Testis (tissue), 2 donors: Measurements from ENCODE around the gene LRRC27.

Experiments used
- CTCF ChIP-seq, 3 experiments: fragments of 450-650 bp in 2 of 3; fragments of 200-600 bp in 1 of 3; sonication (generic) in 1 of 3; IDR thresholded peaks; one replicate each; pipeline ENCODE4 v1.5.1; 2016 to 2019; ENCODE audit warnings: antibody characterized with exemption in 3 of 3, mild to moderate bottlenecking in 2 of 3, moderate library complexity in 1 of 3
- POLR2A ChIP-seq: fragments of 450-650 bp; IDR thresholded peaks from one replicate; pipeline ENCODE4 v1.6.1; 2017; ENCODE audit warnings: antibody characterized with exemption, mild to moderate bottlenecking, moderate library complexity

- TF ChIP-seq POLR2A = no peak
- TF ChIP-seq CTCF (IDR thresholded peaks at IDR 0.05) = no peak
Measured at GRCh38 chr10:132417257-132417910, 85.4 kb downstream of the LRRC27 start.
